OCI-LY7 (cell line): Measurements from ENCODE around the gene DCAF11. TPM values are rescaled to one million over a fixed set of nuclear protein-coding genes. Genes with fewer than 3 reads are reported as not detected.
A peak's percentile ranks its signal among the peaks of the same experiment; 100 is the strongest.

Source experiments
- BruUV-seq: library from RNA; stranded (reverse); fragments of 400-500 nt; replicated peaks from 2 replicates; lab custom pipeline; 2021; lab: Mats Ljungman, UMichigan
- CTCF ChIA-PET: fragments of 300-600 bp; sonication (Branson Sonifier 250); formaldehyde crosslinking; loops from one replicate; lab custom pipeline; 2022; ENCODE audit warnings: antibody characterized with exemption; ENCODE audit not compliant: unreplicated experiment; lab: Charles Lee
- POLR2A ChIA-PET: fragments of 300-600 bp; sonication (Branson Sonifier 250); formaldehyde crosslinking; loops from one replicate; lab custom pipeline; 2022; ENCODE audit warnings: antibody characterized with exemption; lab: Charles Lee
- DNase-seq: peaks from one replicate; pipeline ENCODE4 v3.0.0-alpha.2; 2015; ENCODE audit warnings: low spot score
- H2AFZ ChIP-seq: fragments of 200-600 bp; sonication (generic), shearing (Covaris generic); 2 replicates; pipeline ENCODE4 v1.6.1; 2014; ENCODE audit warnings: mild to moderate bottlenecking, antibody characterized with exemption, low read length, moderate library complexity
- H3K27ac ChIP-seq: fragments of 200-600 bp; sonication (generic); 2 replicates; pipeline ENCODE4 v1.5.1; 2014; ENCODE audit warnings: mixed run types, low read depth, mild to moderate bottlenecking, moderate library complexity, low read length, inconsistent platforms; ENCODE audit not compliant: poor library complexity, severe bottlenecking
- H3K36me3 ChIP-seq: fragments of 200-600 bp; sonication (generic); 2 replicates; pipeline ENCODE4 v1.6.1; 2014; ENCODE audit warnings: mild to moderate bottlenecking, antibody characterized with exemption, low read length, moderate library complexity, mixed read lengths; ENCODE audit not compliant: insufficient read depth
- H3K4me1 ChIP-seq: fragments of 200-600 bp; sonication (generic); 2 replicates; pipeline ENCODE4 v1.5.1; 2014; ENCODE audit warnings: mild to moderate bottlenecking, low read length; ENCODE audit not compliant: insufficient read depth, poor library complexity, severe bottlenecking
- H3K4me2 ChIP-seq: fragments of 200-600 bp; sonication (generic); 2 replicates; pipeline ENCODE4 v1.6.1; 2014; ENCODE audit warnings: mild to moderate bottlenecking, low read length
- H3K4me3 ChIP-seq: fragments of 200-600 bp; sonication (generic); 2 replicates; pipeline ENCODE4 v1.5.1; 2014; ENCODE audit warnings: mild to moderate bottlenecking, low read depth, low read length; ENCODE audit not compliant: poor library complexity, severe bottlenecking
- H3K79me2 ChIP-seq: fragments of 200-600 bp; sonication (generic); 2 replicates; pipeline ENCODE4 v1.6.1; 2016; ENCODE audit warnings: low read depth, mild to moderate bottlenecking, low read length, moderate library complexity, mixed read lengths; ENCODE audit not compliant: insufficient read depth
- H3K9me2 ChIP-seq: fragments of 200-600 bp; sonication (generic); 2 replicates; pipeline ENCODE4 v1.6.1; 2016; ENCODE audit warnings: mild to moderate bottlenecking, low read length, mixed read lengths; ENCODE audit not compliant: insufficient read depth
- H3K9me3 ChIP-seq: fragments of 200-600 bp; sonication (generic); 2 replicates; pipeline ENCODE4 v1.6.1; 2014; ENCODE audit warnings: mild to moderate bottlenecking, mixed run types, low read length, mixed read lengths
- H4K20me1 ChIP-seq: fragments of 200-600 bp; sonication (generic); 2 replicates; pipeline ENCODE4 v1.6.1; 2014; ENCODE audit warnings: mild to moderate bottlenecking, antibody characterized with exemption, low read length, moderate library complexity, mixed read lengths; ENCODE audit not compliant: insufficient read depth
- EZH2phosphoT487 ChIP-seq: fragments of 200-600 bp; sonication (generic); IDR thresholded peaks from 2 replicates; pipeline ENCODE4 v1.6.1; 2018; ENCODE audit warnings: low read depth, borderline replicate concordance, mild to moderate bottlenecking, mixed run types, antibody characterized with exemption, low read length, moderate library complexity, mixed read lengths
- intact Hi-C: fragments of 100-400 bp; cut with micrococcal nuclease; formaldehyde crosslinking; loops from one replicate; pipeline ENCODE4 v1.10.0; 2022; ENCODE audit not compliant: unreplicated experiment
- total RNA-seq, 2 experiments: library from RNA; depleted of rRNA in 1 of 2; stranded (reverse); fragments of >200 nt in 1 of 2; shearing (Covaris generic) in 1 of 2; gene quantifications; 2 replicates each; pipeline ENCODE4 v1.2.3, GENCODE V29; 2014 to 2022
- TF ChIP-seq, protein P1 (sequence below): fragments of 200-600 bp; sonication (generic); conservative IDR thresholded peaks from 2 replicates; pipeline ENCODE4 v1.5.1; 2014; ENCODE audit warnings: mild to moderate bottlenecking, antibody characterized with exemption, low read length, moderate library complexity, mixed read lengths

The DCAF11 gene
- total RNA-seq, 2 experiments from 2014 or later, result 63.6 to 75.5 TPM

DNA sequence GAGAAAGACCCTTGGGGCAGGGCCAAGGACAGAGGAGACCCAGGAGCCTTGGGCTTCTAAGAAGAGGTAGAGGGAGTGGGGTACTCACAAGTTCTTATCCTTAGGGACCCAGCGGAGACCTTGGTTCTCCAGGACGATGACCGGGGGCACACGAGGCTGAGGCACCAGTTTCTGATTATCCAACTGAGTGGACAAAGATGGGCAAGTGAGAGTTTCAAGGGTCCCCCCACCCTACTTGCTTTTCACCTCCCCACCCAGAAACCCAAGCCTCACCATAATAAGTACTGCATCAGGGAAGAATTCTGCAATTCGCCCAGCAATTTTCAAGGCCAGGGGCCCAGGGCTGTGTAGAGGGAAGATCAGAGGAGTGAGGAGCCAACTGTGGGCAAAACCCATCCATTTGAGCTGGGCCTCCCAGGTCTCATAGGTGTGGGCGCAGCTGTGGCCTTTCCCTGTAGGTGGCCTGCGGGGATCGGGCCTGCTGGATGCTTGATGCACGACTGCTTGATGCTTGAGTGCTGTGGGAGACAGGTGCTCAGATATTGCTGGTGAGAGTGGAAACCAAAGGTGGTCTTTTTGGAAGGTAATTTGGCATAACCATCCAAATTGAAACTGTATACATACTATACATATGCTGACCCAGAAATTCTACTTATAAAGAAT, 24.8 kb downstream of the DCAF11 start:
- H3K4me1 ChIP-seq, result peaks cover 42% of the 10 kb centered on the region
- intact Hi-C loops, result no loop called here
- H3K9me2 ChIP-seq, result no peaks in the 10 kb centered on the region
- H3K27ac ChIP-seq, result no peak overlapping the region
- peak overlapping the region; percentile 85 for H3K4me3 ChIP-seq
- H3K36me3 ChIP-seq, result peaks cover 46% of the 10 kb centered on the region
- no peak for DNase-seq
- H2AFZ ChIP-seq, result no peak overlapping the region
- peak overlapping the region; percentile 89 for H3K4me2 ChIP-seq
- ChIA-PET POLR2A (interaction anchor here (2.5 to 4.1 kb wide), 2 partner anchors 24 kb away, joined by 14 to 43 read pairs; partner anchors contain the start of genes DCAF11 and NRL), CTCF (no interaction called here)
- TSS peak; percentile 70 for BruUV-seq
- peaks cover 25% of the 10 kb centered on the region for H3K79me2 ChIP-seq
- H3K9me3 ChIP-seq, result no peaks in the 10 kb centered on the region
- TF ChIP-seq EZH2phosphoT487, result no peak
- TF ChIP-seq, protein P1, sequence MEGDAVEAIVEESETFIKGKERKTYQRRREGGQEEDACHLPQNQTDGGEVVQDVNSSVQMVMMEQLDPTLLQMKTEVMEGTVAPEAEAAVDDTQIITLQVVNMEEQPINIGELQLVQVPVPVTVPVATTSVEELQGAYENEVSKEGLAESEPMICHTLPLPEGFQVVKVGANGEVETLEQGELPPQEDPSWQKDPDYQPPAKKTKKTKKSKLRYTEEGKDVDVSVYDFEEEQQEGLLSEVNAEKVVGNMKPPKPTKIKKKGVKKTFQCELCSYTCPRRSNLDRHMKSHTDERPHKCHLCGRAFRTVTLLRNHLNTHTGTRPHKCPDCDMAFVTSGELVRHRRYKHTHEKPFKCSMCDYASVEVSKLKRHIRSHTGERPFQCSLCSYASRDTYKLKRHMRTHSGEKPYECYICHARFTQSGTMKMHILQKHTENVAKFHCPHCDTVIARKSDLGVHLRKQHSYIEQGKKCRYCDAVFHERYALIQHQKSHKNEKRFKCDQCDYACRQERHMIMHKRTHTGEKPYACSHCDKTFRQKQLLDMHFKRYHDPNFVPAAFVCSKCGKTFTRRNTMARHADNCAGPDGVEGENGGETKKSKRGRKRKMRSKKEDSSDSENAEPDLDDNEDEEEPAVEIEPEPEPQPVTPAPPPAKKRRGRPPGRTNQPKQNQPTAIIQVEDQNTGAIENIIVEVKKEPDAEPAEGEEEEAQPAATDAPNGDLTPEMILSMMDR, result no peak
- 0 out of 2 replicates have a peak, but pooled peaks cover 6% of the 10 kb centered on the region for H4K20me1 ChIP-seq

DNA sequence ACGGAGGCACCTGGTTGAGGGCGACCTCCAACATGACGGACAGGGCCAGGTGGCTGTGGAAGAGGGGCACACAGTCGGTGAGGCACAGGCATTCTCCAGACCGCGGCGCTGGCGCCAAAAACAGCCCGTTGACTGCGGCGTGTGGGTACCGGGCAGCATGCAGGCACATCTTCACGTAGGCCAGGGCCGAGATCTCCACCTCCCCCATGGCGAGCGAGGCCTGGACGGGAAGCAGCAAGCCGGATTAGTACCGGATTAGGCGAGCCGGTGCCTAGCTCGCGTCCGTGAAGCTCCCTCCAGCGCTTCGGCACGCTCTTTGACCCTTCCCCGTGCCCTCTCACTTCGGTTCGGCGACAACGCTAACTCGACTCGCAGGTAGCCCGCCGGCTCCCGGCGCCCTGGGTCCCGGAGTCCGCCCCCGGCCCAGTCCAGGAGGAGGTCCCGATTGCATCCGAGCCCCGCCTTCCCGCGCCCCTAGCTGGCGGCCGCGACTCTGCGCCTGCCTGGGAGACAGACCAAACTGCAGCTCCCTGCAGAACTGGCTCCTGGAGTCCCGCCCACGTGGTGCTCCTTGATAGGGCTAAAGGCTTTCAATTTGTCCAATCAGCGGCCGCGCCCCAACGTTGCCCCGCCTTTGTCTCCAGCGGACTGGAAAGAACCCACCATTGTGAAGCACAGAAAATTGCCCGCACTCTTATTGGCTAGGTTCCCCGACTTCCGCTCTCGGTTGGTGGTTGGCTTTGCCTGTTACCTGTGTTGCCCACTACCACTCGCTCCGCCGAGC, 26.7 kb downstream of the DCAF11 start, which contains the start of gene EMC9:
EMC9 (minus strand) TSS at position 495 of the 784 bp plus-strand sequence; CDS start at position 208, 287 bp downstream.
- Histone ChIP-seq H3K4me1 (peaks cover 44% of the 10 kb centered on the region), H3K36me3 (peaks cover 55% of the 10 kb centered on the region)

More for the DNA sequence above, 26.7 kb downstream of the DCAF11 start, which contains the start of gene EMC9:
- Histone ChIP-seq H3K9me3 (no peaks in the 10 kb centered on the region), H3K4me3 (peak within 1 kb of the TSS; percentile 85), H3K4me2 (peak within 1 kb of the TSS; percentile 89), H3K9me2 (no peaks in the 10 kb centered on the region), H4K20me1 (0 out of 2 replicates have a peak, but pooled peaks cover 6% of the 10 kb centered on the region), H3K79me2 (peaks cover 36% of the 10 kb centered on the region), H3K27ac (peak within 1 kb of the TSS; percentile 81), H2AFZ (peak within 1 kb of the TSS; percentile 84)
- ChIA-PET CTCF (interaction anchor here (0.9 to 1.0 kb wide), 2 partner anchors 9 to 20 kb away, joined by 4 to 5 read pairs; partner anchors contain the start of gene IRF9), POLR2A (interaction anchor here (0.7 to 2.5 kb wide), 12 partner anchors 15 to 105 kb away, joined by 3 to 14 read pairs (median 3); partner anchors contain the start of genes DCAF11, IRF9, NRL and PCK2)
- peak; percentile 100 for DNase-seq
- intact Hi-C loops, result loop anchor here (1.0 to 10.0 kb wide), 4 partner anchors 20 to 836 kb away; partner anchors contain the start of genes BCL2L2, DCAF11, IPO4 and IRF9
- no TSS peak for BruUV-seq
- TF ChIP-seq, protein P1, result peak; percentile 51
- no peak for TF ChIP-seq EZH2phosphoT487
